GM19328 (cell line): ENCODE results near the gene LARGE2.

Experiments used
- ATAC-seq: cut with Tn5 transposase; IDR thresholded peaks from one replicate; pipeline ENCODE4 v1.9.1; 2021; ENCODE audit warnings: mild to moderate bottlenecking, moderate library complexity; ENCODE audit not compliant: unreplicated experiment

The LARGE2 gene

GRCh38 chr11:45922425-45923082 lies at the start of gene LARGE2:
Gene LARGE2 (plus strand): TSS chr11:45922656. CDS start chr11:45922883, 227 bp downstream.
- no peak for ATAC-seq

- ATAC-seq = no peak
Measured at GRCh38 chr11:45876401-45876800, 46.1 kb upstream of the LARGE2 start.

- ATAC-seq = no peak
Measured at GRCh38 chr11:45877221-45877620, 45.2 kb upstream of the LARGE2 start.

- no peak for ATAC-seq
Measured at GRCh38 chr11:45877845-45878244, 44.6 kb upstream of the LARGE2 start.

DNA sequence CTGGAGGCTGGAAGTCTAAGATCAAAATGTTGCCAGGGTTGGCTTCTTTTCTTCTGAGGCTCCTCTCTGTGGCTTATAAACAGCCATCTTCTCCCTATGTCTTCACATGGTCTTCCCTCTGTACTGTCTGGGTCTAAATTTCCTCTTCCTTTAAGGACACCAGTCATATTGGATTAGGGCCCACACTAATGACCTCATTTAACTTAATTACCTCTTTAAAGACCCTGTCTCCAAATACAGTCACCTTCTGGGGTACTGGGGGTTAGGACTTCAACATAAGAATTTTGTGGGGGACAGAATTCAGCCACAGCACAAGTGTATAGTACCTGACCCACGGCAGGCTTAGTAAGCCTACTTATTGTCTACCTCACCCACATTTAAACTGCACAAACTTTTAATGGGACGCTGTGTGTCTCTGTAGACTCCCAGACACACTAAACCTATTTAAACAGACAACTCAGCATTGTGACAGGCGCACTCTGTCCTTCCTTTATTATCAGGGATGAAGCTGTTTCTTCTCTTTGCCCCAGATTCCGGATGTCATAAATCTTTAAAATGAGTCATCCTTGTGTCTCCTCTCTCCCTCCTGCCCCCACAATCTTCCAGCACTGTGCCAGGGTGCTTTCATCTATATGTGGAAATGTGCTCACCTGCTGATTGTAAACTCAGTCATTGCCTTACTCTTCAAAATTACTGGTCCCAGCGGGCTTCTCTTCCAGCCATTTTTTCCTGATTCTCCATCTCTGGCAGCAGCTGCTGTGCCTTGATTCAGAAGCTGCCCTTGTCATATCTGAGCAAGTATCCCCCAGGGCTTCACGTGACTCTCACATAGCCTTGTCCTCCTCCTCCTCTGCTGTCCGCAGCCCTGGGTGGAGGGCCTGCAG lies 42.4 kb upstream of the LARGE2 start:
- ATAC-seq = no peak

GRCh38 chr11:45880772-45881570 lies 41.5 kb upstream of the LARGE2 start:
- no peak for ATAC-seq

DNA sequence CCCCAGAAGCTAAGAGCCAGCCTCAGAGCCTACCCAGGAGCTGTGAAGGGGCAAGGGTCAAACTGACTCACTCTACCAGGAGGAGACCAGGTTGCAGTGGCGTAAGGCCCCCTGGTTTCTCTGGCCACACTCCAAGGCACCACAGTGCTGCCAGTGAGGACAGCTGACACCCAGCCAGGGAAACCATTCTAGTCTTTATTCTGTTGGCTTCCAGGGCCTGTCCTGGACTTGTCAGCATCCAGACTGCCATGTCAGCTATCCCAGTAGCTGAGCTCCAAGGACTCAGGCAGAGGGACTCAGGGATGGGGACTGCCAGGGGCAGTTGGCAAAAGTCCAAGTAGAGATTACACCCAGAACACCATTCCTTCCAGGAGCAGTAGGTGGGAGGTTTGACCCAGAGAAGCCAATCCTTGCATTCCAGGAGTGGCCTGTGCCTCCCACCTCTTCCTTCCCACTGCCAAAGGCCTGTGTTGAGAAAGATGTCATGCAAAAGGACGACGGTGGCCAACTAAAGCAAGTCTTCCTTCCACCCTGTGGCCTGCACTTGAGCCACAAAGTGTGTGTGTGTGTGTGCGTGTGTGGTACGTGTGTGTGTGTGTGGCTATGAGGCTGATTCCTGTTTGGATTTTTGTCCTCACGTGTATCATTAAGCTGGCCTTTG lies 40.6 kb upstream of the LARGE2 start:
- no peak for ATAC-seq

GRCh38 chr11:45884596-45885185 lies 37.8 kb upstream of the LARGE2 start:
- ATAC-seq = no peak

DNA sequence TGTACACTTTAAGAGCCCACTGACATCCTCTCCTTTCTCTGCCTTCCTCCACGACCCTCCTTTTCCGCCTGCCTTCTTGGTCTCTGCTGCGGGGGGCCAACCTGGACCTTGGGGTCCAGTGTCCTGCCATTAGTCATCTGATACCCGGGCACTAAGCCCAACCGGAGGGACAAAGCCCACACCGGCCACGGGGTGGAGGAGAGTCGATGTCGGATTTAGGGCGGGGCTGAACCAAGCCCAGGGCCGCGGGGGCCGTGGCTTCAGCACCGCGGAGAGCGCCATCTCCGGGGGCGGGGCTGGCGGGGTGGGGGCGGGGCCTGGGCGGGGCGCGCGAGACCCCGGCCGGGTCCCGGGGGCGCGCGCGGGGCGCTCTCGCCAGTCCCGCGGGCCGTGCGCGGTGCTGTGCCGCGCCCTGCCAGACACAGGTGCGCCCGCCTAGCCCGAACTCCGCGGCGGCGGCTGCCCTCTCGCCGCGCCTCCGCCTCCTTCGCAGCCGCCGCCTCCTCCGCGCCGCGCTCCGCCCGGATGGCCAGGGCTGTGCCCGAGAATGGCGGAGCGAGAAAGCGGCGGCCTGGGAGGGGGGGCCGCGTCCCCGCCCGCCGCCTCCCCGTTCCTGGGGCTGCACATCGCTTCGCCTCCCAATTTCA lies 37.1 kb upstream of the LARGE2 start, which contains the start of gene MAPK8IP1:
Gene MAPK8IP1, plus strand, starts transcription at position 378 of the 647 bp plus-strand sequence. Its CDS starts 170 bp downstream, at position 548.
- ATAC-seq = peak; percentile 66

GRCh38 chr11:45885921-45886721 lies 36.3 kb upstream of the LARGE2 start:
- no peak for ATAC-seq

DNA sequence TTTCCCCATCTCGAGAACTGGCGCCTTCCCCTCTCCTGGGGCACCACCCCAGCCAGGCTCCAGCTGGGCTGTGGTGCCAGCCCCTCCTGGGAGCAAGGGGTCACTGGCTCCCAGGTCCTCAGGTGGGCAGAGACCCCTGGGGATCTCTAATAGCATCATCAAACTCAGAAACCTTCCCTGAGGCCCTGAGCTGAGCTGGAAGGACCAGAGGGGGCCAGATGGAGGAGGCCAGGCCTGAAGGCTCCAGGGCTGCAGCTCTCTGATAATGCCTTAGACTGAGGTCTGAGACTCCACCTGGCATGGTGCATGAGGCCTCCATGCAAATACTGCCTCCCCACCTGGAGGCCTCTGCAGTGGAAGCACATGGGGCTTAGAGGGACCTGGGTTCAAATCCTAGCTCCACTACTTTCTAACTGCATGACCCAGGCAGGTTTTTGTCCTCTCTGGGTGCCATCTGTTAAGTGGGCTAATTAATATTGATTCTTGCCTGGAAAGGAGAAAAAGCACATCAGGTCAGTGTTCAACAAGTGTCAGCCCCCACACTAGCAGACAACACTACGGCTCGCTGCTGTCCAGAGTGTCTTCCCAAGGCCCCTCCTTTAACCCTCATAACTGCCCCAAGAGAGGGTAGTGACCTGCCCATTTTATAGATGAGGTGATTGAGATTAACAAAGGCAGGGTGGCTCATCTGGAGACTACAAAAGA lies 35.5 kb upstream of the LARGE2 start:
- no peak for ATAC-seq

DNA sequence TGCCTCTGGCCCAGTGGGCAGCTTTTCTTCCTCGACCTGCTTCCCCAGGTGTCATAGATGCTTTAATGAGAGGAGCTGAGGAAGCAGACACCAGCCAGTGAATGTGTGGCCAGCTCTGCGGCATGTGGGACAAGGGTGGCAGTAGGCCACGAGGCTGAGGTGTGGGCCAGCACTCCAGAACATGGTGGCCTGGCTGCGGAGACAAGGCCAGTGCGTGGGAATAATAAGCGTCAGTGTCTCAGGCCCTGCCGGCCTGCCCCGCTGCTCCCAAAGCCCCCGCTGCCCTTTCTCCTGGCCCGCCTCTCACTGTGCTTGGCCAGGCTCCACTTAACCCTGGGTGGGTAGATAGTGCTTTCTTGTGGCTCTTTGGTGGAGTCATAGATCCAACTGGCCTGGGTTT lies 34.9 kb upstream of the LARGE2 start:
- ATAC-seq = no peak

GRCh38 chr11:45889555-45889954 lies 32.9 kb upstream of the LARGE2 start:
- no peak for ATAC-seq

GRCh38 chr11:45889966-45890365 lies 32.5 kb upstream of the LARGE2 start:
- ATAC-seq = no peak

DNA sequence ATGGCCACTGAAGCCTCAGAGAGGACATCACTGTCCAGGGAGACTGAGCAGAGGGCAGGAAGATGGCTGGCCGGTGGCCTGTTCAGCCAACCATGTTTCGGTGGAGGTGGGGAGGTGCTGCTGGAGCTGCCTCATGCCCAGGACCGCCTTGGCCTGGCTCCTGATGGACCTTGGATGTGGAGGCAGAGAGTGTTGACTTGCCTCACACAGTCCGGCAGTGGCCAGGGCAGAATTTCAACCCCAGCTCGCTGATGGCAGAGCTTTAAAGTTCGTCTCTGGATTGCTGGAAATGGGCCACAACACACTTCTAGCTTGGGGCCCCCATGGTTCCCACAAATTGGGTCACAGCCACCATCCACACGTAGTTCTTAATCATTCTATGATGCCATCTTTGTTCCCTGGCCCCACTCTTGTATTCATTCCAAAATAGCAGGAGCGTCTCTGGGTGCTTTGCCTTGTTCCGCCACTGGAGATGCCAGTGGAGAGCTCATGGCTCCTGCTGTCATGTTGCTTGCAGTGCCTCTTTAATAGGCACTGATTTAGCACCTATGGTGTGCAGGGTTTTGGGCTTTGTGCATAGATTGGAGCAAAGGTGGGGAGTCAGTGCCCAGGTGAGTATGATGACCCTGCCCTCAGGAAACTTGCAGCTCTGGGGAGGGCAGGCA lies 31.4 kb upstream of the LARGE2 start:
- ATAC-seq = no peak

- no peak for ATAC-seq
Measured at GRCh38 chr11:45892856-45893255, 29.6 kb upstream of the LARGE2 start.

DNA sequence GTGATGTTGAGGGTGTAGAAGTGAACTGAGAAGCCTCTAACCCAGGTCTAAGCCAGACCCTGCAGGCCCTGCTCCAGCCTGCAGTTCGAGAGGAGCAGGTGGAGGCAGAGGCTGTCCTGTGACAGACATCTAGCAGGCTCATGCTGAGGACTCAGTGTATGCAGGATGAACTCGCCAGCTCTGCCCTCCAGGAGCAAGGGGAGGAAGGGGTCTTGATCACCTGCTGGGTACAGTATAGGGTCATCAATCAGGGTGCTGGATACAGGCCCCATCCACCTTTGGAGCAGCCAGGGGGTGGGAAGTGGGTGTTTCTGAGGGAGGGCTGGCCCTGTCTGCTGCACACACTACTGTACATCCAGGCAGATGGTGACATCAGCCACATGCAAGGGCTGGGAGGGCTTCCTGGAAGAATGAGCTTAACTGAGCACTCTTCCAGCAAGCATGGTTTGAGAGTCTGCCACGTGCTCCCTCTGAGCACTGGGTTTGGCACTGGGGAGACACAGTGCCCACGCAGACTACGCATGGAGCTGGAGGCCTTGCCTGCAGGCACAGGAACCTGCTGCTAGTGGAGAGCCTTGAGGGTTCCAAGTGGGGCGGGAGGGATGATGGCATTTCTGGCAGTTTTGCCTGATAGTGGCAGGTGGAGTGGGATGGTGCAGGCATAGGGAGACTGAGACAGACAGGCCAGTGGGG lies 27.8 kb upstream of the LARGE2 start:
- no peak for ATAC-seq
